NCI-H2171 treated with DMSO at 0.1 percent for 48 hours (cell line): ENCODE measurements around the gene ST6GALNAC5.
"Not testable (repeated sequence)": the region's sequence is repeated elsewhere in the genome, so short reads cannot be mapped to it uniquely, and the experiment has no call there.

ENCODE experiments used
- DNase-seq: peaks from one replicate; lab custom pipeline; 2025; lab: John Stamatoyannopoulos, UW

The ST6GALNAC5 gene

DNA sequence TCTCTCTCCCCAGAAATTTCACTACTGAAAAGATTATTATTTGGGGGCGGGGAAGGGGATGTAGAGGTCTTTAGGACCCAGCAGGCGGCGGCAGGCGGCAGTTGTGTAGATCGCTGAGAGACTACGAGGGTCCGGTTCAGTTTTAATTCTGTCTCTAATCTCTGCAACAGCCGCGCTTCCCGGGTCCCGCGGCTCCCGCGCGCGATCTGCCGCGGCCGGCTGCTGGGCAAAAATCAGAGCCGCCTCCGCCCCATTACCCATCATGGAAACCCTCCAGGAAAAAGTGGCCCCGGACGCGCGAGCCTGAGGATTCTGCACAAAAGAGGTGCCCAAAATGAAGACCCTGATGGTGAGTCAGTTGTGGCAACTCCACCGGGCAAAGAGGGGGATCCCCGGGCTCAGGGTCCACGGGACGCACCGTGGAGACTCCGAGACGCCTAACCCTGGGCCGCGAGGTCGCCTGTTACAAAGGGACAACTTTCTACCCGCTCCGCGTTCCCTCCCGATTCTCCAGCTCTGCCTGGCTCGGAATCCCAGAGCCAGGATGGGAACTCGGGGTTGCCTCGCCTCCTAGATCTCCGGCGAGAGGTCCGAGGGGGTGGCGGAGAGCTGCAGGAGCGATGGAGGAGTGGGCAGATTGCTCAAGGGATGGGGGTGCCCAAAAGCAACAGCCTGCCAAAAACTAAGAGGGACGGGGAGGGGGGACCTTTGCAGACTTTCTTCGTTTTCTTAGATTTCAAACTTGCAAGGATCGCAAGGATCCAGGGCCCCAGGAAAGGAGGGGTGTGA, at the start of gene ST6GALNAC5:
ST6GALNAC5 (plus strand) TSS at position 139 of the 789 bp plus-strand sequence.
- DNase-seq = peak; percentile 72

DNA sequence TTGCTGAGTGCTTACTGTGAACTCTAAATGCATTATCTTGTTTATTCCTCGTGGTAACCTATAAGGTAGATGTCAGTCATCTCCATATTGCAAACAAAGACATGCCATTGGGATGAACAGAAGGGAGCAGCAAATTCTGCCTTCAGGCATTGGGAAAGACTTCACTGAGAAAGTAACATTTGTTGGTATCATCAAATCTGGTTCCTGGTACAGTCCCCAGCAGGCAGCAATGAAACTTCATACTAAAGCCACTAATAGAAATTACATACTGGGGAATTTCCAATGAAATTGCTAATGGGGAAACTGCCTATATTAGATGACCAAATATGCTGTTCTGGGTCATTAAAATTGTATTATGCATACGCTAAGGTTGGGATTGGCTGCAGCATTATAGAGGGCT, 47.3 kb upstream of the ST6GALNAC5 start:
- DNase-seq = no peak

DNA sequence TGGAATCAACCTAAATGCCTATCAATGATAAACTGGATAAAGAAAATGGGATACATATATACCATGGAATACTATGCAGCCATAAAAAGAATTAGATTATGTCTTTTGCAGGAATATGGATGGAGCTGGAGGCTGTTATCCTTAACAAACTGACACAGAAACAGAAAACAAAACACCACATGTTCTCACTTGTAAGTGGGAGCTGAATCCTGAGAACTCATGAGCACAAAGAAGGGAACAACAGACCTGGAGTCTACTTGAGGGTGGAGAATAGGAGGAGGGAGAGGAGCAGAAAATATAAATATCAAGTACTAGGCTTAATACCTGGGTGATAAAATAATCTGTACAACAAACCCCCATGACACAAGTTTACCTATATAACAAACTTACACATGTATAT, 44.3 kb upstream of the ST6GALNAC5 start:
- DNase-seq = not testable (repeated sequence)

DNA sequence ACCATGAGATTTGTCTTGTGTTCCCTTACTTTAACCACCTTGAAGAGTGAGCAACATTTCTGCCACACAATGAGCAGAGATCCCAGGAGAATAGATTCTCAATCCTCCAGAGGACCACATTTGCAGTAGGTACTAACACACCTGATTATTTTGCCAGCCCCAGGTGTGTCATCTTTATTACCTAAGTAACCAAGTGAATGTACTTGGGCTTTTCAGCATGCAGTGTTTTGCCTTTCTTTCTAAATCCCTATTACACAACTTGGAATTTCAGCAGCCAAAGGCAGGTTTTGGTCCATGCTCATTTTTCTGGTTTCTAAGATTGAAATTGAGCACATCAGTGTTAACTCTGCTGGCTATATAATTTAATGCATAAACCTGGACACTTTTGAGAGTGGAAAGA, 43.2 kb upstream of the ST6GALNAC5 start:
- no peak for DNase-seq

DNA sequence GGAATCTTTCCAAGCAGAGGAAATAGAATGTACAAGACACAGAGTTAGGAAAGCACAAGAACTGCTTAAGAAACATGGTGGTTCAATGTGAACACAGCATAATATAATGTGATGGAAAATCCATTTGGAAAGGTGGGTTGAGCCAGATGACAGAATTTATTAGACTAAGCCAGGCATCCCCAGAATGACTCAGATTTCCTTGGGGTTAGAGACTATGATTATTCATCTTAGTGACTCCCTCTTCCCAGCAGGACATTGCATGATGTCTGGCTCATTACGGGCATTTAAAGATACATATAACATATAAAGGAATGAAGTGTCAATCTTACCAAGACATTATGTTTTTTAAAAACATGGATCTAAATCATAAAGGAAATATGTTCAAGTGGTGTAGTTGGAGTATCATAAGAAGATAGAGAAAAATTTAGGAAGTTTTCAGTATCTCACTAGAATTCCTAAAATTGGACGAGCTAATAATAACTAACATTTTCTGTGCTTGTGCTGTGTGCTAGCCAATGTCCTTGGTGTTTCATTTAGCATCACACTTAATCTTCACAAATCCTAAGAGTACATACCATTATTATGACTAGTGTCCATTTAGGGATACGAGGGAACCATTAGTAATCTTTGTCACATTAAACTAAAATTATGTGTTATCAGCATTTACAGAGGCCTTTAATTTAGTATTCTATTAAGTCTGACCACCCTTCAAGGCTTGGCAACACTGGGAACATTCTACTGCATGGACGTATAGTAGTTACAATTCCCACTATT, 41.0 kb upstream of the ST6GALNAC5 start:
- DNase-seq = no peak

DNA sequence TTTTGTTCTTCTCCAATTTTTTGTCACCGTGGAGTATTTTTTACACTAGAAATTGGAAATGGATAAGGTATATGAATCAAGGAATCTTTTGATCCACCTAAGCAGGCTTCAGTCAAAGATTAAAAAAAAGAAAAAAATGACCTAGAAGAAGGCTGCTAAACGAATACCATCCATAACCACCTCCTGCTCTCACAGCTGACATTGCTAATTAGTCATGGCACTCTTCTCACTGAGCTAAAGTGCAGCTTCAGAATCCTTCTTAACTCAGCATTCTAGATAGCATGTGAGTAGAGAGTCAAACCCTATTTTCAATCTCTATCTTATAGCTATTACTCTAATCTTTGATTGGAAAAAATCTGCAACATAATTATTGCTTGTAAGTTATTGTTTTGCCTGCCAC, 40.2 kb upstream of the ST6GALNAC5 start:
- no peak for DNase-seq

DNA sequence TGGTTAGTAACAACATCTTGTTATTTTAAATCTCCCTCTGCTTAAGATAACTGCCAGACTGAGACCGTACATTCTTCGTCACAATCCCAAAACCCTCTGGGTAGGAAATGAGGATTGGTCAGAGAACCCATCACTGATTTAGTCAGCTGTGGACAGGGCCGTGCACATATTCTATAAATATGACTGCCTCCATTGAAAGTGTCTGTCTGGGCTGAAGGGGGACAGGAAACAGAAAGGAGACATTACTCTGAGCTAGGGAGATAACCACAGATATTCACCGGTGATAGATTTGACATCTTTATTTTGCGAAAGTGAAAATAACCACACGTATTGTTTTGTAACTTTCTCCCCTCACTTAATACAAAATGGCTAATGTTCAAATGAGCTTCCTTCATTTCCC, 36.9 kb upstream of the ST6GALNAC5 start:
- no peak for DNase-seq

DNA sequence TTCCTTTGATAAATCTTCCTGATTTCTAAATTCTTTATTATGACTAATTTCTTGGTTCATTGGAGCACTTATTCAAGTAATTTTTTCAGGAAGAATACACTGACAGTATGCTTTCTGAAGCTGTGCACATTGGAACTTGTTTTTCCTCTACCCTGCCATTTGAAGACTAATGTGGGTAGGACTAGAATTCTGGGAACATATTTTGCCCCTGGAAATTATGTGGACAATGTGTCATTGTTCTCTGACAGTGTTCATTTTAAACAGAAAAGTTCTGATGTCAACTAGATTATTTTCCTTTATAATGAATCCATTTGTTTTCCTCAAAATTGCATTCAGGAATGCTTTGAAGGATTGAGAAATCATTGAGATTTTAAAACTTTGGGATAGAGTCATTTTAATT, 34.8 kb upstream of the ST6GALNAC5 start:
- DNase-seq = no peak

DNA sequence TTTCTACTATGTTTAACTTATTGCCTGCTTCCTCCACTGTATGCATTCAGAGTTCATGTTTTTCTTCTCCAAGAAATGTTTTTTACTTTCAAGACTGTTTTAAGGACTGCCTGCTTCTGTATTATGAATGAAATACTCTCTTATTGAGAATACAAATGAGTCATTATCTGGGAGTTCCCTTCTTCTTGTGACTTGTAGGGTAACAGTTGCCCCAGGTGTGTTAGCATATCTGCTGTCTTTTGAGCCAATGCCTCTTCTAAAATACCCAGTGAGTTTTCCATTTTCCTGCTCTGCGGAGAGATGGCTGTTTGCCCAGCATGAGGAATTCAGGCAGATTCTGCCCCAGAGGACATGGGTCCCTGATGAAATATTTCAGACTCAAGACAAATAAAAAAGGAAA, 34.1 kb upstream of the ST6GALNAC5 start:
- no peak for DNase-seq

DNA sequence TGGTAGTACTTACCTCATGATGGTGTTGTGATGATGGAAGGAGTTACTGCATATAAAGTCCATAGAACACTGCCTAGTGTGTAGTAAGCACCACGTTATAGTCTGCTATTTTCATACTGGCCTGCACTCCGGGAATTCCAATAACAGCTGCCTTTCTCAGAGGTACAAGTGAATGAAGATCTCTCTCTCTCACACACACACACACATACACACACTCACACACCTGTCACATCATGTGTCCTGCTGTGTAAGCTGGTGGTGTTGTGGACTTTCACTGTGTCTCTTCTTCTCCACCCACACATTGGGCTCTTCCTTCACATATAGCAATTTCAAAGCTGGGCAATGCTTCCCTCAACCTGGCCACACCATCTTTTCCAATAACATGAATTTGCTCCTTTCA, 33.4 kb upstream of the ST6GALNAC5 start:
- no peak for DNase-seq

DNA sequence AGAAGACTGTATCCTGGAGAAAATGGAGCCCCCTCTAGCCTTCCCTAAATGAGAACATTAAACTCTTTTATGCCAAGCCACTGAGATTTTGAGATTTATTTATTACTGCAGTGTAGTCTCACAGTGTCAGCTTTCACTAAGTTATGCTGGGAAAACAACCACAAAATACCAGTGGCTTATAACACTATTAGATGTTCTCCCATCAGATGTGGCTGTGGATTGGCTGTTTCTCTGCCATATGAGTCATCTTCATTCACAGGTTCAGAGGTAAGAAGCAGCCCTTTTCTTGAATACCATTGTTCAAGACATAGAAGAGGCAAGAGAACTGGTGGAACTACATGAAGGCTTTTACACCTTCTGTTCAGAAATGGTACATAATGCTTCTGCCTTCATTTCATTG, 32.1 kb upstream of the ST6GALNAC5 start:
- no peak for DNase-seq

DNA sequence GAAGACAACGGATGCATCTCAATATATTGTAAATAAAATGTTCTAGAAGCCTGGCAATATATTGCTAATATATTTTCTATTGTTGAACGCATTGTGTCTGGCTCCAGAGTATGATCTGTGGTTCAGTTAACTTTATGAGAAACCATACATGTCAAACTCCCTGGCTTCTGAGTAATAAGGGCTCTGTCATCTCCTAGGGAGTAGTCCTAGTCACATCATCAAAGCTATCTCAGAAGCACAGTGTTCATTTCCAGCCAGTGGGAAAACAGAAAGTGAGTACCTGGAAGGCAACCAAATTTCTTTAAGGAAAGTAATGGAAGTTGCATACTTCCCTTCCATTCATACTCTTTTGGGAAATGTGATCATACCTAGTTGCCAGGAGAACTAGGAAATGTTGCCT, 27.0 kb upstream of the ST6GALNAC5 start:
- DNase-seq = no peak

DNA sequence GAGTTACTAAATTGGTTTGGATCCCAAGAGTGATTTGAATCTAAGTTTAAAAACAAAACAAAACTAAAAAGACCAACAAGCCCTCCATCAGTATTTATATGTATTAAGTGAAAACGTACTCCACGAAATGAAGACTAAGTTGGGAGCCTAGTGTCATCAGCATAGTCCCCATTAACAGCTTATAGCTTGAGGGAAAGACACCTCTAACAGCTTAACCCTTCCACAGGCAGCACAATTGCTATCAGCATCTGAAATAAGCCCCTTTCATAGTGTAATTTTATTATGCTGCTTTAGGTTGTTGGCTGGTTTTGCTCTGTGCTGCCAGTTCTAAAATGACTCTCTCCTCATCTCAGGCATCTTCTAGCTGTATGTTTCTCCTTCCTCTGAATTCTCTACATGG, 25.8 kb upstream of the ST6GALNAC5 start:
- no peak for DNase-seq

DNA sequence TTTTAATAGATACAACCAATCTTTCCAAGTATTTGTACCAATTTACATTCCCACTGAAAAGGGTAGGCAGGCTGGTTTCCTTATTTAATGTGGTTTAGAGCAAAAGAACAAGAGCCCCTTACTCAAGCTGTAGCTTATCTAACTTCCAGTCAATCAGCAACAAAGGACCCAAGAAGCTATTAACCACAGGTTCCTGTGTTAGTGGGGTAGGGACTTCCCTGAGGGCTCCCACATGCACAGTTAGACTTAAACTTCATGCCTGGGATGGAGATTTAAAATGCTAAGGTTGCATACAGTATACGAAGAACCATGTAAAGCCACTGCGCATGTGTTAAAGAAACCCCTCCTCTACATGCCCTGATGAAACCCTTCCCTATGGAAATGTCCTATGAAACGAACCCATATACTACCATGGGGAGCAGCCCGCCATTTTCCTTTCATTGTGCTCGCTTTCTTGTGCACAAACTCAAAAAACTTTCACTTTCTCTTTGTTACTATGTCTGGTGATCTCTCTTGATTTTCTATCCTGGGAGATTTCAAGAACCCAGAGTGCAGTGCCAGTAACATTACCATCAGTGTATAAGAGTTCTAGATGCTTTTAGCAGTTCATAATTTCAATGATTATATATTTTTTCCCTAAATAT, 23.3 kb upstream of the ST6GALNAC5 start:
- no peak for DNase-seq

DNA sequence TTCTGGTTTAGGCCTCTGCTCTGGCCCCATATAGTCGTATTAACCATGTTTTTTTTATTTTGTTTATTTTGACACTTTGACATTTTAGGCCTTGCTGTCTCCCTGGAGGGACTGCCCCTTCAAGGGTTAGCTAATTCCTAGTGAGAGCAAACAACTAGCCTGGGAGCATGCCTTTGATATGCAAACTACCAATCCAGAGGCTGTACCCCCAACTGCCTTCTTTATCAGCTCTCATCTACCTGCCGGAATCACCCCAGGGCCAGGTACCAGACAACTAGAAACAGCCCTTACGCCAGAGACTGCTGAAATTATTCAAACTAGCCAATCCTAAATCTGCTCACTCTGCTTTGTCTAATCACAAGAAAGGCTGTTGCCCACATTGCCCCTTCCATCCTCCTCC, 13.0 kb upstream of the ST6GALNAC5 start:
- no peak for DNase-seq

DNA sequence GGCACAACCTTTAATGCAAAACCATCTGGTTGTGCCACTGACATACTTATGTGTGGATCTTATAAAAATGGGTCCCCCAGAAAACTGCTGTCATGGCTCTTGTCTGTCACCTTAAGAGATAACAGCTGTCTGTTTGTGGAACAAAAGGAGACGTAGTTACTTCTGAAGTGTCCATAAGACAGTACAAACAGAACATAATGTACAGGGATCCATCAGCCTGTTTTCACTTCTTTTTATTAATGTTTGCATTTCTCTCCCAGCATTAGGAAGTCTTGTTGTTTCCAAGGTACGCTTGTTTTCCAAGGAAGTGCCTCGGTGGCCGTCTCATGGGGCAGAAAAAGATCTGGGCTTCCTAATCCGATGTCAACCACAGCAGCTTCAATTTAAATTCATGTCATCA, 11.2 kb upstream of the ST6GALNAC5 start:
- DNase-seq = no peak

DNA sequence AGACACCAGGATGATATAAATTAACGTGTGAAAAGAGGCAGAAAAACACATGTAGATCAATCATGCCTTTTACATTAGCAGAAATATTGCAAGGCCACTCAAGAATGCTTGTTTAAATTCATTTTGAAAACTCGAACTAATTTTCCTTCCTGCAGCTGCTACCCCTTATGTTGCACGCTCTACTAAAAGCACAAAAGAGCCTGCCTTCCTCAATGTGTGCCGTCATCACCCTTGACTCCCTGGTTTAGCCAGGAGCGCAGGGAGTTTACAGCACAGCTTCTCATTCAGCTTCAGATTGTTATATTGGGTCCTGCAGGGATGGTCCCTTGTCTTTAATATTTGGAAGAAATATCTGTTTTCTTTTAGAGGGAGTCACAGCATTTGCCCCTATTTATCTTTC, 10.1 kb upstream of the ST6GALNAC5 start:
- DNase-seq = peak; percentile 29

DNA sequence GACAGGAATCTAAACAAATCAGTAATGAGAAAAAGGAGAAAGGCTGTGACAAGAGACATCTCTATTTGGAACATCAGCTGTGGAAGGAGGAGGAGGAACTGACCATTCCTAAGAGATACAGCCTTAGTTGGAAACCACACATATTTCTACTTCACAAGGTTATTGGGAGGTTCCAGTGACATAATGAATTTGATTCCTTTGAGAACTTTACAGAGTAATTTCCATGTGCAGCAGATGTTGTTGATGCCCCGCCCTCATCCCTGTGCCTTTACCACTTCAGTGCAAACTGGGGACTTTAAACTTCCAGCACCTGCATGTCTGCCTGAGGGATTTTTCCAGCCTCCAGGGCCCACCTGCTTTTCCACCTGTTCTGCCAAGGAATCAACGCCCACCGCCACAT, 9.3 kb upstream of the ST6GALNAC5 start:
- peak; percentile 95 for DNase-seq

DNA sequence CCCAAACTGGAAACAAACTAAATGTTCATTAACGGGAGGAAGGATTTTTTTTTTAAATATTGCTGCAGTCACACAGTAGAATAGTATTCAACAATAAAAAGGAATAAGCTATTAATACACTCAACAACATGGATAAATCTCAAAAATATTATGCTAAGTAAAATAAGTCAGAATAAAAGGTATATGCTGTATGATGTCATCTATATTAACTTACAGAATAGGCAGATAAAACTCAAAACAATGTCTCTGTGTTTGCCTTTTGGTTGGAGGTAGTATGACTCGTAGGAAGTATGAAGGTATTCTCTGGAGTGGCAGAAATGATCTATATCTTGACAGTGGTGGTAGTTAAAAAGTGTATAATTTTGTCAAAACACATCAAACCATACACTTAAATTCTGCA, 6.1 kb upstream of the ST6GALNAC5 start:
- no peak for DNase-seq

DNA sequence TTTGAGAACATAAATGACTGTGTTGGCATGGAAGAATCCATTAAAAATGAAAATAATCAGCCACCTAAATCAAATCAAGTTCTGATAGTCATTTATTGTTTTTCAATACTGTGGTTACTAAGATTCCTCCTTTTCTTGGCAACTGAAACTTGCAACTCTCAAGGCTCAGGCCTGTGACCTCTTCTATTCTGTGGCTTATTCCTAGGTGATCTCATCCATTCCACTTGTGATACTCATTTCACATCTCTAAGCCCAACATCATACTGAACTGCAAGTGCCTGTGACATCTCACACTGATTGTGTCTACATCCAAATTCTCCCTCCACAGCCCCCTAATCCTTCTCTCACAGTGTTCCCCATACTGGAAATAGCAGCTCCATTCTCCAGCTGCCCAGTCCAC, 4.8 kb upstream of the ST6GALNAC5 start:
- DNase-seq = no peak

DNA sequence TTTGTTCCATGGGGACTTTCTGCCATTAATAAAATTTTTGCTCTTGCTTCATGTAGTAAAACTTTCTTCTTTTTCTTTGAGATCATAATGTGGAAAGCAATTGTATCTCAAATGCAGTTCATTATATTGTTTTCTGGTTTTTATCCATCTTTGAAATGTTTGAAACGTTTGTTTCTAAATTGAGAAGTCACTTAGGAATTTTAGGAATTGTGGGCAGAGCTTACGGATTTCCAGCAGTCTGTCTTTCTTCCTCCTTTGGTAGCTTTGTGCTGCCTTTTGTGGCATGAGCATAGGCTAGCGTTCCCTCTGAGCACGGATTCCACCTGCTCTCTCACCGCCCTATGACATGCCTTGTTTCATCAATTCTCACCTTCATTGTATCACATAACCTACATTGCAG, 2.9 kb upstream of the ST6GALNAC5 start:
- no peak for DNase-seq

DNA sequence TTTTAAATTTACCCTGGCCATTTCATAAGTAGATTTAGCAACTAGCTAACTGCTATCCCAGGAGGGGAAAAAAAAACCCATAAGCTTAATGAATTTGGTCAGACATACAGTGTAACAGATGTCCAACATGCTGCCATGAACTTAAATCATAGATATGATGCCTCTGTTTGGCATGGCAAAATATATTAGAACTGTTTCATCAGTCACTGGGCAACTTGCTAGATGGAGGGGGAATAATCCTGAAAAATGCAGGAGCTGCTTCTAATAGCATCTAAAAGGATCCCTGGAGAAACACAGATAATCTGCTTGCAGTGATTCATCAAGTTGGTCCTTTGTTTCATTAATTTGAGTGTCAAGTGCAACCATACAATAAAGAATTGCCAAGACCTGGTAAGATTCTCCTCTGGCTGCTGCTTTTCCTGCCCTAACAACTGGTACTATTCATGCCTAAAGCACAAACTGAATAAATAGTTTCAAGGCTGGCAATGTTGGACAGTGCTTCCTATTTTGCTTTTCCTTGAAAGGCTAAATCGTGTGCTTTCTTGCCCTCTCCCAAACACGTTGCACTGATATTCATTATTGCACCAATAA, 1.5 kb upstream of the ST6GALNAC5 start:
- DNase-seq = peak; percentile 25

DNA sequence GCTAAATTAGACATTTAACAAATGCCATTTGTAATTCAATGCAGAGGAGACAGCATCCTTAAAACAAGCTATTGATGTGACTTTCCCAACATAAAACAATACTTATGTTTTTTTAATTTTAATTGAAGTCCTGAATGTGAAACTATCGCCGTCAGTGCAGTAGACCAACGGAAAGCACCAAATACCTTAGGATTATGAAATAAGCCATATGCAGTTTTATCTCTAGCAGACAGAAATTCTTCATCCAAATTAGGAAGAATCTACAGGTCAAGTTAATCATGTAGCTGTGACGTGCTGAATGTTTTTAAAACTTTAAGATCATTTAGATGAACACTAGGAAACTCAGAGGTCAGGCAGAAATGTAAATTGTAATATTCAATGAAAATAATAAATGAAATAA, 714 bp upstream of the ST6GALNAC5 start:
- DNase-seq = no peak
